HEK293T (cell line): Measurements from ENCODE around the gene RUFY1.
A peak's percentile ranks its signal among the peaks of the same experiment; 100 is the strongest.
"Not testable (repeated sequence)": the region's sequence is repeated elsewhere in the genome, so short reads cannot be mapped to it uniquely, and the experiment has no call there.

Experiments
- CTCF ChIA-PET: fragments of 350-600 bp; formaldehyde crosslinking; extraction: SDS; loops from one replicate; lab custom pipeline; 2021; ENCODE audit warnings: antibody characterized with exemption, inconsistent platforms; lab: Yijun Ruan, JAX
- POLR2A ChIA-PET: fragments of 350-600 bp; formaldehyde crosslinking; extraction: SDS; loops from one replicate; lab custom pipeline; 2020; ENCODE audit warnings: antibody characterized with exemption, inconsistent platforms; lab: Yijun Ruan, JAX
- DNase-seq: peaks from one replicate; pipeline ENCODE4 v3.0.0; 2012; ENCODE audit warnings: mixed read lengths; ENCODE audit errors: extremely low spot score
- ARNT ChIP-seq: fragments of 450-650 bp; IDR thresholded peaks from 2 replicates; pipeline ENCODE4 v1.6.1; 2017; ENCODE audit warnings: mild to moderate bottlenecking
- CTBP1 ChIP-seq: fragments of 450-650 bp; IDR thresholded peaks from 2 replicates; pipeline ENCODE4 v1.6.1; 2016; ENCODE audit warnings: borderline replicate concordance
- ELF4 ChIP-seq: fragments of 450-650 bp; IDR thresholded peaks from 2 replicates; pipeline ENCODE4 v1.6.1; 2017; ENCODE audit warnings: antibody characterized with exemption
- FOXK2 ChIP-seq: fragments of 450-650 bp; IDR thresholded peaks from 2 replicates; pipeline ENCODE4 v1.6.1; 2016; ENCODE audit warnings: mild to moderate bottlenecking
- FOXM1 ChIP-seq: fragments of 450-650 bp; IDR thresholded peaks from 2 replicates; pipeline ENCODE4 v1.6.1; 2017; ENCODE audit warnings: mild to moderate bottlenecking, borderline replicate concordance
- LEF1 ChIP-seq: fragments of 450-650 bp; IDR thresholded peaks from 2 replicates; pipeline ENCODE4 v1.6.1; 2017; ENCODE audit warnings: mild to moderate bottlenecking, borderline replicate concordance
- NFRKB ChIP-seq: fragments of 450-650 bp; IDR thresholded peaks from 2 replicates; pipeline ENCODE4 v1.6.1; 2016; ENCODE audit warnings: mild to moderate bottlenecking, moderate library complexity
- SP1 ChIP-seq: fragments of 450-650 bp; IDR thresholded peaks from 2 replicates; pipeline ENCODE4 v1.6.1; 2017
- ZNF384 ChIP-seq: fragments of 450-650 bp; IDR thresholded peaks from 2 replicates; pipeline ENCODE4 v1.6.1; 2016

RUFY1 gene

DNA sequence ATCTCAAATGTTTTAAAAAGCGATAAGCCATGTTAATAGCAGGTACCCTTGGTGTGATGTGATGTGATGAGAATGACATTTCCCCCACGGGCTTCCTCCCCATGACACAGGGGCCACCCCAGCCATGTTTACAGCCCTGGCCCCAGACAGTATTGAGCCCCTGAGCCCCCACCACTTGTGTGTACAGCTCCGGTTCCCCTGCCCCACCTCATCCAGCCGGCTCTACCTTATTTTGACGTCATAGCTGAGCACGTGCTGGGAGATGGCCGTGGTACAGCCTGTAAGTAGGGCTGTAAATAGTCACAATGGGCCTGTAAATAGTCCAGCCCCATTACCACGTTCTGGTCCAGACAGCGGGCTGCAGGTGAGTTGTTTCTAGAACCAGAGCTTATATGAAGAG is 98.1 kb downstream of the RUFY1 start:
- no peak for TF ChIP-seq FOXM1
- no peak for TF ChIP-seq ELF4
- TF ChIP-seq ZNF384 = no peak
- TF ChIP-seq LEF1 = no peak
- no peak for TF ChIP-seq FOXK2
- no peak for TF ChIP-seq CTBP1
- TF ChIP-seq ARNT = no peak
- TF ChIP-seq SP1 = no peak
- TF ChIP-seq NFRKB = no peak
- CTCF ChIA-PET = no interaction called here
- DNase-seq = no peak
- POLR2A ChIA-PET = no interaction called here

DNA sequence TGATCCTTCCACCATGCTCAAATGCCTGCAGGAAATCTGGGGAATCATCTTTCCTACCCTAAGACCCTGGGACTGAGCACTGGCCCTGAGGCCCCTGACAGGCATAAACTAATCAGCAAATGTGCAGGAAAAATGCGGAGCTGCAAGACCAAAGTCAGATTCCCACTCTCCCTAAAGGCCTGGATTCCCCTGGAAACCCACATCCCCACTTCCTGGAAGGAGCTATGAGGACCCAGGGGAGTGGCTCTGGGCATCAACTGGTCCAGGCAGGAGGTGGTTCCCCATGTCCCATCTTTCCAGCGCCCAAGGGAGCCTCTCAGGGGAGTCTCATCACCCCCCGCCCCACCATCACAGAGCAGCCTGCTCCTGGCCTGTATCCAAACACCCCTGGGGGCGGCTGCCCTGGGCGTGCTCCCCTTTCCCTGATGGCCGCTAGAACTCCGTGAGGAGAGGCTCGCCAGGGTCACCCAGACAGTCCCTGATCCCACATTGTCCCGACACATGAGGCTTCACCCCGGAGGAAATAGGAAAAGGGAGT is 98.9 kb downstream of the RUFY1 start:
- DNase-seq, CTCF ChIA-PET, POLR2A ChIA-PET: not testable (repeated sequence)

DNA sequence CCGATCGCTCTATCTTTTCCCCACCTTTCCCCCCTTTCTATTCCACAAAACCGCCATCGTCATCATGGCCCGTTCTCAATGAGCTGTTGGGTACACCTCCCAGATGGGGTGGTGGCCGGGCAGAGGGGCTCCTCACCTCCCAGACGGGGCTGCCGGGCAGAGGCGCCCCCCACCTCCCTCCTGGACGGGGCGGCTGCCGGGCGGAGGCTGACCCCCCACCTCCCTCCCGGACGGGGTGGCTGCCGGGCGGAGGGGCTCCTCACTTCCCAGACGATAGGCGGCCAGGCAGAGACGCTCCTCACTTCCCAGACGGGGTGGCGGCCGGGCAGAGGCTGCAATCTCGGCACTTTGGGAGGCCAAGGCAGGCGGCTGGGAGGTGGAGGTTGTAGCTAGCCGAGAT is 99.9 kb downstream of the RUFY1 start:
- CTCF ChIA-PET, DNase-seq: not testable (repeated sequence)
- POLR2A ChIA-PET = interaction anchor here (1.6 kb wide), 1 partner anchor 26 kb away, joined by 10 read pairs; the partner anchor contains the start of gene HNRNPH1

GRCh38 chr5:179653135-179653534 is 102.8 kb downstream of the RUFY1 start:
- POLR2A ChIA-PET, DNase-seq: not testable (repeated sequence)
- CTCF ChIA-PET = interaction anchor here (0.6 kb wide), 1 partner anchor 140 kb away, joined by 3 read pairs; no protein-coding TSS in a partner anchor

- CTCF ChIA-PET, DNase-seq, POLR2A ChIA-PET: not testable (repeated sequence)
These were observed 107.2 kb downstream of the RUFY1 start for GRCh38 chr5:179657302-179658178.

DNA sequence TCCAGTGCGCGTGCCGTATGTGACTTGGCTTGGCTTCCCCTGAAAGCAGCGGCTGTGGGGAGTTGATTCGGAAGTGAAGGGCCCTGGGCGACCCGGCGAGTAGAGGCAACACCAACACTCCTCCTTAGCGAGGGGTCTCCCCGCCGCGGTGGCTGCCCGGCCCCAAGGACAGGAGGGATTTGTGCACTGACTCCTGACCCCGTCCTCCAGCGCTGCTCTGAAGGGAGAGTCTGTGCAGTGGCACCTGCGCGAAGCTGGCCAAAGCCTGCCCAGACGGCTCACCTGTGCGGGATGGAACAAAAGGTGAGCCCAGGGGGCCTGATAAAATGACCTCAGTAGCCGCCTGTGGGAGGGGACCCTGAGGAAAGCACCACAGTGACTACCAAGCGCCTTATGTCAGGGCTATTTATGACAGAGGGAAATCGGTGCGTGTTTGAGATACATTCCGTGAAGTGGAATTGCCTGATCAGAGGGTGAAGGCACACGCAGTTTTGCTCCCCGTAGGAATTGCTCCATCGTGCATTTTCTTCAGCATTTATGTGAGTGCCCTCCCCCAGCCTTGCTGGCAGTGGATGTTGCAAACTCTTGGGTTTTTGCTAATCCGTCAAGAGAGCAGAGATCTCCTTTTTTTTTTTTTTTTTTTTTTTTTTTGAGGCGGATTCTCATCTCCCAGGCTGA is 108.0 kb downstream of the RUFY1 start:
- CTCF ChIA-PET = interaction anchor here (1.0 kb wide), 1 partner anchor 10 kb away, joined by 3 read pairs; no protein-coding TSS in a partner anchor
- TF ChIP-seq ZNF384 = peak; percentile 80
- POLR2A ChIA-PET, DNase-seq: not testable (repeated sequence)
